ENCODE results near the gene AFF3. TPM values are rescaled to one million over a fixed set of nuclear protein-coding genes. Genes with fewer than 3 reads are reported as not detected.
"Not testable (repeated sequence)": the region's sequence is repeated elsewhere in the genome, so short reads cannot be mapped to it uniquely, and the experiment has no call there.

The AFF3 gene
- total RNA-seq (2014; rRNA removed; shearing (Covaris generic)), result 5.7 and 8.9 TPM in 2 replicates

- no peak for DNase-seq (ENCODE audit: low read depth)
These were observed at the start of gene AFF3 for GRCh38 chr2:100142393-100142792. Gene AFF3 (minus strand): TSS chr2:100142590. CDS start chr2:100104454, 38,136 bp downstream.

GRCh38 chr2:100189387-100189786, 47.0 kb upstream of the AFF3 start:
- DNase-seq (ENCODE audit: low read depth), result no peak

GRCh38 chr2:100188326-100188725, 45.9 kb upstream of the AFF3 start:
- peak; percentile 21 for DNase-seq (ENCODE audit: low read depth)

DNA sequence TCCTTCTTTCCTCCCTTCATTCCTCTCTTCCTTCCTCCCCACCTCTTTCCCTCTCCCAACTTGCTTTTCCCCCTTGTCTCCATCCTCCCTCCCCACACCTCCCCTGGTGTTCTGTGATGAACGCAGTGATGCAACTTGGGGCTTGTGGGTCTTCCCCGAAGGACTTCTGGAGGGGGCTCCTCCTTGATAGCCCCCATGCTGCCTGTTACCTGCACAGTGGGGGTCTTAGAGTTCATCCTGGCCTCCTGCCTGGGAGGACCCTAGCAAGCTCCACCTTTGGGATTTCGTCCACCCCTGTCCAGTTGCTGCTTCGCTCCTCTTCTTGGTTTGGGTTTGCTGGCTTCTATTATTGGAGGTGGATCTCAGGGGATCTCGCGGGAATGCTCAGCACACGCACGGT, 43.7 kb upstream of the AFF3 start:
- DNase-seq (ENCODE audit: low read depth), result no peak

- DNase-seq (ENCODE audit: low read depth), result no peak
These were observed 43.1 kb upstream of the AFF3 start for GRCh38 chr2:100185516-100185915.

DNA sequence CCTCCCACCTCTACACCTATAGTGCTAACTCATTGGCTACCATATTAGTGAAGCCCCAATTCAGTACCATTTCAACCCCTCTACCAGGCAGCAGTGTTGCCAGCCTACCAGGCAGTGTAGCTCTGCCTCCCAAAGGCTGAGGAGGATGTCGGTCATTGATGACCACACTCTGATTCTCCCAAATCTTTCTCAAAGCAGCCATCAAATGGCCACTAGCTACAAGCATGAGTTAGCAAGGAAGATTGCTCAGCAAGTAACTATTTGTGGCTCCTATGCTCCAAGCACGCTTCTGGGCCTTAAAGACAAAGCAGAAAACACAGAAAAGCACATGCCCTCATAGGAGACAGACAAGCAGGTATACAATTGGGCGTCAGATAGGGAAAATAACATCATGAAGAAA, 42.7 kb upstream of the AFF3 start:
- DNase-seq (ENCODE audit: low read depth), result no peak

DNA sequence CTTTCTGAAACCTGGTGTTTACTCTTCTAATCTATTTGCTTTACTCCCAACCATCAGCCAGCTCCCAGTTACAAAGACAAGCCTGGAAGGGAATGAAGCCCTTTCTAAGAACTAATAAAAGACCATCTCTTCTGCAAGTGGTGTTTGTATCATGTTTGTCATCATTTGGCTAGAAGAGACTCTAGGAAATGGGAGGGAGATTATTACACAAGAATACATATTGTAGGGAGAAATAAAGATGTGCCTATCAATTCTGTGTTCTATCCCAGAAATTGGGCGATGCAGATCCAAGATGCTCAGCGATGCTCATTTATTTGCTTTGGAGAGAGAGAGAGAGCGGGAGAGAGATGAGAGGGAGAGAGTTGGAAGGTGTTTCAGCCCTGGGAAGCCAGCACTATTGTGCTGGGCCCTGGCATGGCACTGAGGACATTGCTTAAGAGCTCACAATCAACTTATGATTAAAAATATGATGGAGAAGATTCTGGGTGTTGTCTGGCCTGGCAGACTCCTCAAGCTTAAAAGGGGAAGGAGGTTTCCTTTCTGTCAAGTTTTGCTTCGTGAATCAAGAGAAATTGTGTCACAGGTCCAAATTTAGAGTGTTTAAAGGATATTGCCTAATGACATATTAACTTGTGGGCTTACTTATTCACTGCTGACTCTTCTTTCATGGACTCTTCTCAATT, 41.8 kb upstream of the AFF3 start:
- DNase-seq (ENCODE audit: low read depth), result no peak

DNA sequence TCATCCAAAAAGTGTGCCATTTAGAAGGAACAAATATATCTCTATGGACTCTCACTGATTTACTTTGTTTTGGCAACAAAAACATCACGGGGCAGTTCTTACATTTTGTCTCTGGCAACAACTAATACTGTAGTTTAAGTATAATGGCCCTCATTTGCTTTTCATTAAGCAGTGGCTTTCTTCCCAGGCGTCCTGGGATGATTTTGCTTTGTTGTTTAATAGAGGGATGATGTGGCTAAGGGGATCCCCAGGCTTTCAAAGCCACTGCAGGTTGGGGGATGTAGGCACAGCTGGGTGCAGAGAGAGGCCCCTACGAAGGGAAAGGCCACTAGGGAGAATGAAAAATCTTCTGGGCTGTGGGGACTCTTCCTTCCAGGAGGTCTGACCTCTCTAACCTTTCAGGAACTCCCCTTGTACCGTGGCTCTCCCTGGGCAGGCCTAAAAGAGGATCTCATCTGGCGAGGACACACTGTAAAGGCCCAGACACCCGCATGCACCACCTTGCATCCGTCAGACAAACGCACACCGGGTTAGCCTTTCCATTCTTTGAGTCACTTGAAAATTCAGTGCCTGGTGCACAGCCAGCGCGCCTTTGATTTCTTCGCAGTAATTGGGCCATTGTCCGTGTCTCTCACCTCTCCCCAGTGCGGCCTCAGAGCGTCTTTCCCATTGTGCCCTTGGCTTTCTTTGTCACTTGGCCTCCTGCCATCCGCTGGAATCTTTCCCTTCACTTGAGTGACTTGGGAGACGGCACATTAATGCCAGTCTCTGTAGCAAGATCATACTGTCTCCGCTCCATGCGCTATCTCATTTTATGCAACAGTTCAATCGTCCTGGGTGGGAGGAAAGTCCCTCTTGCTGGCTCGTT, 40.3 kb upstream of the AFF3 start:
- no peak for DNase-seq (ENCODE audit: low read depth)

DNA sequence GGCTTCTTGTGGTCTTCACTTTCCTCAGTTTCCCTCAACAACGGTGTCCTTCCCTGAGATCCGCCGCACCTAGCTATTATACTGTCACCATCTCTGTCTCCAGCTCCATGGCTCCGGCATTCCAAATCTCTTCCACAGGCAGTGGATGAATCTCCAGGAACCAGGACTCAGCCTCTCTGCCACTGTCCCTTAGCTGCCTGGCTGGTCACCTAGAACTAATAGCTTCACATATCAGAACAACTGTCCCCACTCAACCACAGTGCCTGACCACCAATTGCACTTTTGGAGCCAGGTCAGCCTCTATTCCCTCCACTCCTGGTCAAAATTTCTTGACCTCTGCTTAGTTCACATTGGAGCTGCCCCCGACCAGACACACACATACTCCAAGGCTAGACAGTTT, 38.1 kb upstream of the AFF3 start:
- DNase-seq (ENCODE audit: low read depth), result no peak

GRCh38 chr2:100179806-100180205, 37.4 kb upstream of the AFF3 start:
- DNase-seq (ENCODE audit: low read depth), result no peak

DNA sequence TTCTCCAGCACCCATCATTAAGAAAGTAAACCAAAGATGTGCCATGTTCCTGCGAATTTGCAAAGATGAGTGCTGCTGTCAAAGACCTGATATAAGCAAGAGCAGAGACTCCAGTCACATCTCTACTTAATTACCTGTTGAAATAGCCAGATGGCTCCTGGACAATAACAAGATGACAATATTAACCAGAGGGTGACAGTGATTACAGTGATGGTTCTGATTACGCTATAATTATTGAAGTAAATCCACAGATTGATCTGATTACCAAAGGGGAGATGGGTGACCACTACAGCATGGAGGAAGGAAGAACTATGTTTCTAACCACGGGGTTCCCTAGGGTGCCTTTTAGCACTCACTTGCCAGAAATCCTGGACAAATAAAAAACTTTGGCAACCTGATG, 36.5 kb upstream of the AFF3 start:
- no peak for DNase-seq (ENCODE audit: low read depth)

- DNase-seq (ENCODE audit: low read depth), result peak; percentile 80
These were observed 35.8 kb upstream of the AFF3 start for GRCh38 chr2:100178085-100178788.

DNA sequence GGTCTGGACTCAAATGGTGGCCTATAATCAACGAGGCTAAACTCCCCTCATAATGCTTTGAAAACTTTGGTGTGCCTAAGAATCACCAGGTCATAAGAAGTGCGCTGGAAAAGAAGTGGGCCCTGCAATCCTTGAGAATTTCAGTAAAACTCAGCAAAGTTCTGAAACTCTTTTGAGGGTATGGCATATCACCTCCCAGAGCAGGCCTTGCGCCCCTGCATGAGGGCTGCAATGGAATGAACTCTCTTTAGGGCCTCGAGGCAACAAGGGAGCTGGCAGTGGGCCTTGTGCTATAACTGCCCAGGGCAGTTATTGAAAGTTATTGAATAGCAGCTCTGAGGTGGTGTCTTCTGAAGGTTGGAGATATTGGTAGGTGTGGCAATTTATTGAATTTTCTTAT, 34.5 kb upstream of the AFF3 start:
- DNase-seq (ENCODE audit: low read depth), result no peak

DNA sequence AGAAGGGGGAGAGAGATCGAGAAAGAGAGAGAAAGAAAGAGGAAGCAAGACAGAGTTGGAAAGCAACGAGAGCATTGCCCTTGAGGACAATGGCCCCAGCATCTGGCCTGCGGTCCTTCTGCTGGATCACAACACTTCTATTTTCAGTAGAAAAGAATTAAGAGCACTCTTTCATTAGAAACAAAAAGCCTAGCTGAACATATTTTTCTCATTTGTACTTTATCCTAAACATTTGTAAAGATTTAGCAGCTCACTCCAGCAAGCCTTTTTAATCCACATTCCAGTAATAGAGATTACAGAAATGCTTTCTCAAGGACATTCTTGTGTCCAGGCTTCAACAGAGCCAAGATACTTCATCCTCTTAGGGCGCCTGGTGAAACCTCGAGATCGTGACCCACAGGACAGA, 31.6 kb upstream of the AFF3 start:
- no peak for DNase-seq (ENCODE audit: low read depth)

DNA sequence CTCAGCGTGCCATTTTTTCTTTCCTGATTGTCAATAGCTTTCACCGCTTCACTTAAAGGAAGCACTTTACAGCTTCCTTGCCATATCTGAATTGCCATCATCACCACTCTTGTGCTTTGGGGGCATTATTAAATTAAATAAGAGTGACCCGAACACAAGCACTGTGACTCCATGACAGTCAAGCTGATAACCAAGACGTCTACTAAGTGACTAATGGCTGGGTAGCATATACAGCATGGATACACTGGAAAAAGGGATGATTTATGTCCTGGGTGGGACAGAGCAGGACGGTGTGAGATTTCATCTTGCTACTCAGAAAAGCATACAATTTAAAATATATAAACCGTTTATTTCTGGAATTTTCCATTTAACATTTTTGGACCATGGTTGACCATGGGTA, 24.3 kb upstream of the AFF3 start:
- DNase-seq (ENCODE audit: low read depth), result no peak

DNA sequence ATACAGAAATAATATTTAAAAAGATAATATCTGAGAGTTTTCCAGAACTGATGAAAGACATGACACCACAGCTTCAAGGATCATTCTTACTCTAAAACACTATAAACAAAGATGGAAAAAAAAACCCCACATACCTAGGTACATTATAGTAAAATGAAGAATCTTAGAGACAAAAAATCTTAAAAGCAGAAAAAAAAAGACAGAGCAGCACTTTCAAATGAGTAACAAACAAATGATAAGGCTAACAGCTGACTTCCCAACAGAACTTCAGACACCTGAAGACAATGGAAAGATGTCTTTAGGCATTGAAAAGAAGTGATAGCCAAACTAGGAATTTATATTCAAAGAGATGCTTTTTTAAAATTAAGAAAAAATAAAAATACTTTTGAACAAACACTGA, 21.2 kb upstream of the AFF3 start:
- no peak for DNase-seq (ENCODE audit: low read depth)

GRCh38 chr2:100161945-100162620, 19.7 kb upstream of the AFF3 start:
- no peak for DNase-seq (ENCODE audit: low read depth)

DNA sequence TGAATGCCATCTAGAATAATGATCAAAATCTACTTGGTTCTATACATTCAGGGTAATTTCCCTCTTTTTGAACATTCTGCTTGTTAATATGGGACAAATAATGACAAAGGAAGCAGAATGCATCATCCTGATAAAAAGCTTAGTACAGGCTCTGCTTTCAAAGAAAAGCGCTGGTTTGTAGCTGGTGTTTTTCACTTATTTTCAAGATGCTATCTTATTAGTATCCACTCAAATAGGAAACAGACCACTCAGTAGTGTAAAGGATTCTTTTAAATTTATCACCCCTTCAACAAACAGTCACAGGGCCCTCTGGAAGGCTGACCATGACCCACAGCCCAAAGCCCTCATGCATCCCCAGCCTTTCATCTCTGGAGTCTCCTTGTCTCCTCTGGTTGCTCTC, 18.0 kb upstream of the AFF3 start:
- DNase-seq (ENCODE audit: low read depth), result no peak

- not testable (repeated sequence) for DNase-seq (ENCODE audit: low read depth)
These were observed 9.4 kb upstream of the AFF3 start for GRCh38 chr2:100151832-100152231.

- no peak for DNase-seq (ENCODE audit: low read depth)
These were observed 8.9 kb upstream of the AFF3 start for GRCh38 chr2:100151310-100151709.

DNA sequence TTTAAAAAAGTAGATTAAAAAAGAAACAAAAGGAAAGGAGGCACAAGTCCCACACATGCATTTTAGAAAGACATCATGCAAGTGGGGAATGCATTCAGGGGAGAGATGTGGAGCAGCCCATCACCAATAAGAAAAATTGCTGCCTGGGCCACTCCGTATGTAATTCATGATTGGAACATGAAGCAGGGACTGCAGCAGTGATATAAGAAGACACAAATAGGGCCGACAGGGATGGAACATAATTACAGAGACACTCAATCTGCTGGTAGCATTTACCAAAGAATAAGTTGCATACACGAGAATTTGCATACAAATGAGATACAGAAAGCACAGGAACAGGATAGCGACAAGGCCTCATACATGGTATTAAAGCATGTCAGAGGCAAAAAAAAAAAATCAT, 6.5 kb upstream of the AFF3 start:
- DNase-seq (ENCODE audit: low read depth), result no peak

- no peak for DNase-seq (ENCODE audit: low read depth)
These were observed 4.2 kb upstream of the AFF3 start for GRCh38 chr2:100146657-100146960.

Data from Daoy (cell line).